HT1080 (cell line): ENCODE results near the gene SYNE1. TPM values are rescaled to one million over a fixed set of nuclear protein-coding genes. Genes with fewer than 3 reads are reported as not detected.
"Not testable (repeated sequence)": the region's sequence is repeated elsewhere in the genome, so short reads cannot be mapped to it uniquely, and the experiment has no call there.

ENCODE experiments used
- DNase-seq: peaks from one replicate; pipeline ENCODE4 v3.0.0-alpha.2; 2015; ENCODE audit warnings: low read depth
- total RNA-seq: library from RNA; depleted of rRNA; stranded (reverse); fragments of >200 nt; shearing (Covaris generic); gene quantifications from 2 replicates; pipeline ENCODE4 v1.2.3, GENCODE V29; 2014

The SYNE1 gene
- total RNA-seq, 1 experiment from 2014 or later, result 20.8 TPM

GRCh38 chr6:152155792-152156191 is 481.4 kb downstream of the SYNE1 start:
- no peak for DNase-seq

- DNase-seq, result no peak
Measured at GRCh38 chr6:152154559-152155356, 482.4 kb downstream of the SYNE1 start.

GRCh38 chr6:152151920-152152319 is 485.2 kb downstream of the SYNE1 start:
- DNase-seq, result no peak

- DNase-seq, result no peak
Measured at GRCh38 chr6:152150196-152150595, 487.0 kb downstream of the SYNE1 start.

DNA sequence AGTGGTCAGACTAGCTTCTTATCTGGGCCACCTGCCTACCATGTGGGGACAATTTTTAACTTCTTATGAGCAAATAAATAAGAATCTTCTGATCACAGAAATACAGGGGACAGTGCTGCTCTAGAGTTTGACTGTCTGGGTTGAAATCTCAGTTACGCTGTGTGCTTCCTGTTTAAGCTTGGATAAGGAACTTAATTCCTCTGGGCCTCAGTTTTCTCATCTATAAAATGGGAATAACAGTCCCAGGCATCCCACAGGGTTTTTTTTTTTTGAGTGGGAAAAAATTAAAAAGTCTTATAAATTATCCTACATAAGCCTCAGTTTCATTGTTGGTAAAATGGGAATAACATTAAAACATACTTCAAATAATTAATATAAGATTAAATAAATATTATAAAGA is 488.8 kb downstream of the SYNE1 start:
- DNase-seq, result no peak

DNA sequence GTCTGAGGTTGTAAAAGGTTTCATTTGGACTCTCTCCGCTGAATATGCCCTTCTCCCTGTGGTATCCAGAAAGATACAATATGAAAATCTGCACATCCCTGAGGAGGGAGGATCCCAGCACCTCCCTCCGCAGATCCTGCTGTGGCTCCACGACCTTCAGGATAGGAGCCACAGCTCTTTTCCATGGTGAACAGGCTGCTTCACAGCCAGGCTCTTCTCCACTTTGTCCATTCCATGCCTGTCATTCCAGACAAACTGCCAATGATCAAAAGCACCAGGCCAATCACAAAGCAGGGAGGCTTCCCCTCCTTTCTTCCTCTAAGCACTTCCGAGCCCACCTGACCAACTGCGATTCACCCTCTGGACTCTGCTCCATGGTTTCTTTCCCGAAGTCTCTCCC is 489.9 kb downstream of the SYNE1 start:
- no peak for DNase-seq

DNA sequence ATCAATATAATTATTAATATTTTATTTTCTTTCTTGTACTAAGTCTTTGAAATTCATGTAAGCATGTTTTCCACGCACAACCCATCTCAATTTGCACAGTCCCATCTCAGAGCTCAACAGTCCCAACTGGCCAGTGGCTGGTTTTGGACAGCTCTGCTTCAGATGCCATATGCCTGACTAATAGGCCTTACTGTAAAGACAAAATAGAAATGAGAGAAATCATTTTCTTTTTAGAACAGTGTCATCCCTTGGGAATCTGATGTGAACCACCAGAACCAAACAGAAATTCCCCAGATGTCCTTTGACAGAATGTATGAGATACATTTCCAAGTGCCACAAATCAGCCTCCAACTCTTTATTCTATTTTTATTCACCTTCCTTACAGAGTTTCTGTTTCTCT is 490.8 kb downstream of the SYNE1 start:
- peak; percentile 29 for DNase-seq

DNA sequence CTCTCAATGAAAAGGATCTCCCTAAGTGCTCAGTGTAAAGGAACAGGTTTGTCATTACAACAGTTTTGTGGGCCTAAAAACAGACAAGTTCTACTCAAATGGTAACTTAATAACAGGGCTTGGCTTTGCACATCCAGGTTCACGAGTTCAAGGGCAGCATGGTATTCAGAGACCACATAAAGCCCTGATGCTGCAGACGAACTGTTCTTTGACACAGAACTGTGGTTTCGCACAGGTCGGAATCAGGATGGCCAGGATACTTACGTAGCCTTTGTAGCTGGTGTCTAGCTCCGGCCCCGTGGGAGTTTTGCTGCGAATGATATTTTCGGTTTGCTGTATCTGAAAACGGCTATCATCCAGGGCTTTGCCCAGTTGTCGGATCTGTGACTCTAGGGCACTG is 493.8 kb downstream of the SYNE1 start:
- no peak for DNase-seq

GRCh38 chr6:152142105-152142504 is 495.1 kb downstream of the SYNE1 start:
- no peak for DNase-seq

DNA sequence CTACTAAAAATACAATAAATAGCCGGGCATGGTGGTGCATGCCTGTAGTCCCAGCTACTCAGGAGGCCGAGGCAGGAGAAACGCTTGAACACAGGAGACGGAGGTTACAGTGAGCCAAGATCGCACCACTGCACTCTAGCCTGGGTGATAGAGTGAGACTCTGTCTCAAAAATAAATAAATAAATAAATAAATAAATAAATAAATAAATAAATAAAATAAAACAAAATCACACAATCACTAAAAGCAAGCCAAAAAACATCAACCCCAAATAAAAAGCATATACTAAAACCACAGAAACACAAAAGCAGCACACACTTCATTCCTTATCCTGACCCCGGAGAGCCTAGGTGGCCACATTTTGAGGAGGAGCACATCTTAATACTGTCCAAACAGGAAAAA is 498.8 kb downstream of the SYNE1 start:
- DNase-seq, result not testable (repeated sequence)

GRCh38 chr6:152136449-152136825 is 500.7 kb downstream of the SYNE1 start:
- no peak for DNase-seq

DNA sequence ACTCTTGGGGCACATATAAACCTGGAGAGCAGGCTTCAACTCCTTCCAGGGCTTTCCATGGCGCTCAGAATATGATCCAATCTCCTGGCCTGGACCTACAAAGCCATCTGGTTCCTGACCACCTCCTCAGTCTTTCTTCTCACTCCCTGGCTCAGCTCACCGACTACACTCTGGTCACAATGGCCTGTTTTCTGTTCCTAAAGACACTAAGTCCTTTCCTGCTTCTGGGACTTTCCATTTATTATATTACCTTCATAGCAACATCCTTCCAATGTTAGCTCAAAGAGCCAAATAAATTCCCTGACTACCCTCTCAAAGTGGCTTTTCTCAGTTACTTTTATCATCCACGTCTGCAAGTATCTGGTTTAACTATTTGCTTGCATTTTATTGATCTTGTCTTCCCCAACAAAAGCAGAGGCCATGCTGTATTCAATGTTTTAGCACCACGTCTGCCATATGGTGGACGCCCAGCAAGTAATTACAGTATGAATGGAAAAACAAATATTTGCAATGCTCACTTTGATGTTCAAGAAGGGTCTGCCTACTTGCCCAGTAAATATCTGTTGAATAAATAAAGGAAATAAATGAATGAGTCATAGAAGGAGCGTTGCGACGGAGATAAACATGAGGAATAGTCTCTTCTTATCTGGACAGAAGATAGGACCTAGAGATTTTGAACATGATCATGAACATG is 501.3 kb downstream of the SYNE1 start:
- no peak for DNase-seq

DNA sequence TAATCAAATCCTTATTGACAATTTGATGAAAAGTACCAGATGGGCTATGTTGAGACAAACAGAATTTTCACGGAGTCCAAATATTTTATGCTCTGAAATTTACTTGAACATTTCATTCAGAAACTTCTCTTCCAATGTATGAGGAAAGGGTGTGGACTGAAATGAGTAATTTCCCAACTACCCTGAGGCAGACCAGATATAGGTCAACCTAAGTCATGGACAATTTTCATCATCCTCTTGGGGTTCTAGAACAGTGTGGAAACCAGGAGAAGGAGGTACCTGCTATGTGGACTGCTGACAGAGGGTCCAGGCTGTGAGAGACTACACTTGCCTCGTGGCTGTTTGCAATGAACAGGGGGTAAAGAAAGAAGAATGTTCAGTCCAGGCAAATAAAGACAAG is 506.7 kb downstream of the SYNE1 start:
- no peak for DNase-seq

GRCh38 chr6:152129691-152130151 is 507.4 kb downstream of the SYNE1 start:
- DNase-seq, result no peak

DNA sequence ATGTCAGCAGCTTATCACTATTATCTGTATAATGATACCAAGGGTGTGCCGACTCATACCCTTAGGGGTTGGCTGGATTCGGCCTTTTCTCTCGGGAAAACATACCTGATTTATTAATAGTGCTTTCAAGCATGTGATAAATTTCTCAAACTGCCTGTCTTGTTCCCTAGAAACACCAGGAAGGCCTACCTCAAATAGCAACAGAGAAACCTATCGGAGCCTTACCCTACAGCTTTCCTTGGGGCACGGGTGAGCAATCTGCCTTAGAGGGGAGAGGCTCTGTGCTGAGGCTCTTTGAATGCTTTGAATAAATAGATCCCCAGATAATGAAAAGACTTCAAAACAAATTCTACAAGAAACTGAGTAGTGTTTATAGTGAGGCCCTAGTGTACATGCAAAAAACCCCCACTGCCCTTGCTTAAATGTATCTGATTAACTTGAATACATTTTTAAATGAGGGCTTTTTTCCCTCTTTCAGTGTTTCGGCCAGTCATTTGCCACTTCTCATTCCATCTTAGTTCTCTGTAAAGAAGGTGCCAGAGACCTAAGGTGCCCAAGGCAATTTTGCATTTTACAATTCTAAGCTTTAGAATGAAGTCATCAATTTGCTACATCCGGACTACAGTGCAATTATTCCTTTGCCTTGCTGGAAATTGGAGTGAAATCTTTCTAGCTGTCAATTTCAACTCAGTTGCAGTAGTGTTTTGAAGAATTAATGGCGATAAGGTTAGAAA is 509.6 kb downstream of the SYNE1 start:
- DNase-seq, result no peak

GRCh38 chr6:152124429-152125074 is 512.6 kb downstream of the SYNE1 start:
- DNase-seq, result peak; percentile 46

DNA sequence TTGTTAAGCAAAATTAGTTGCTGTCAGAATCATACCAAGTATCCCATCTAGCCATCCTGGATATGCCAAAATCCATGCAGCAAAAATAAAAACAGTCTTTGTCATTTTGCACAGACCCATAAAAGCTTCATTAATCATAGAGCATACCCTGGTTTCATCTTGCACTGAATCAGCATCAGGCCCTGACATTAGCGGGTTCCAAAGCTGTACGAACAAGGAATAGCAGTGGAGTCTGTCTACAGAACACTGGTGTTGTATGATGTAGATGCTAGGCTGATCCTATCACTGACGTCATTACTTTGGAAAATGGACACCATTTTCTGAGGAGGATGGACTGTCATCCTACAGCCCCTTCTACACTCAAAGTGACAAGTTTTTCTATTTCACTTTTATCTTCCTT is 514.1 kb downstream of the SYNE1 start:
- no peak for DNase-seq

DNA sequence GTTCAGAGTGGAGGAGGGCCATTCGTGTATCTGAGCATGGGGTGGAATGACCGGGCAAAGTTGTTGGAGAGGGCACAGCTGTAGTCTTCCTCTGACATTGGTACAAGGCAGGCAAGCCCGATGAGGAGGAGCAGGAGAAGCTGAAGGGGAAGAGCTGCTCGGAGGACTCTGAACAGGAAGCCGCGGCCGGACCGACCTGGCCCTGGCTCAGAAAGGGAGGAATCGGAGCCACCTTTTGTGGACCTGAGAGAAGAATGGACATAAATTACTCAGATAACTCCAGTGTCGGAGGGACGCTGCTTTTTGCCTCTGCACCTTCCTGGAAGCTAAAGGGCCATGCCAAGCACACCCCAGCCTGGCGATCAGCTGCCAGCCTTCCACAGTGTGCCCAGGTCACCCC is 514.7 kb downstream of the SYNE1 start:
- no peak for DNase-seq

- DNase-seq, result no peak
Measured at GRCh38 chr6:152121910-152122309, 515.3 kb downstream of the SYNE1 start.

- DNase-seq, result no peak
Measured at GRCh38 chr6:152119831-152120230, 517.3 kb downstream of the SYNE1 start.

GRCh38 chr6:152118678-152119077 is 518.5 kb downstream of the SYNE1 start:
- no peak for DNase-seq

- DNase-seq, result no peak
Measured at GRCh38 chr6:152118224-152118623, 518.9 kb downstream of the SYNE1 start.
